Fibroblast of lung (primary cell): Measurements from ENCODE around the gene ISYNA1.

ENCODE experiments used
- CTCF ChIP-seq, 2 donors: IDR thresholded peaks in 1 of 2; conservative IDR thresholded peaks in 1 of 2; 1 replicate in 1 of 2; 2 replicates in 1 of 2; pipeline ENCODE4 v1.5.1; 2011 to 2012; ENCODE audit warnings: low read length in 2 of 2, control low read depth in 1 of 2, inconsistent platforms in 1 of 2, low read depth in 1 of 2, mild to moderate bottlenecking in 1 of 2
- EZH2 ChIP-seq: IDR thresholded peaks from 2 replicates; pipeline ENCODE4 v1.5.1; 2012; ENCODE audit warnings: low read length, control low read depth, mild to moderate bottlenecking; ENCODE audit errors: missing control alignments

DNA sequence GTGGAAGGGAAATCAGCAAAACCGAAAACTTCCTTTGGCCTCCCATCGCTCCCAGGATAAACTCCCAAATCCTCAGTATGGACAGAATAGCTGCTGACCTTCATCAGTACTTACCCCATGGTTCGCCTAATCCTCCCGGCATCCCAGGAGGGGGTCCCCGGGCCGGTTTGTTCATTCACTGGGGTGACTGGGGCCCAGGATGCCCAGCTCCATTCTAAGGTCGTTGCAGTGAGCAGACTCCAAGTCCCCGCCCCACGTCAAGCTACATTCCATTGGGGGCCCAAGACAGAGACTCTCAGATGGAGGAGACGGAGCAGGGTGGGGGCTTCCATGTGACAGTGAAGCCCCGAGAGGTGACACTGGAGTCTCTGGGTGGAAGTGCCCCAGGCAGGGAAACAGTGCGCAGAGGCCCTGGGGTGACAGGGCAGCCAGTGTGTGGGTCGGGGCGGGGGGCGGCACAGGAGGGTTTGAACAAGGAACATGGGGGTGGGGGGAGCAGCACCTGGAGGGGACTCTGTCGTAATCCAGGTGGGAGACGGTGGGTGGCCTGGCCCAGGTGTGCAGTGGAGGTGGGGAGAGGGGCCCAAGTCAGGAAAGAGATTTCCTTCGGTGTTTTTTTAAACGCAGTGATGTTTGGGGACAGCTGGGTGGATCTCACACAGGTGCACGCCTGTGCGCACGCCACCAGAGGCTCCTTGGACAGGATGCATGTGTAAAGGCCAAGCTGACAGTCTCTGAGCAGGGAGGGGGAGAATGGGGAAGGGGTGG is 13.6 kb downstream of the ISYNA1 start:
- TF ChIP-seq CTCF (conservative IDR thresholded peaks at IDR 0.05 in 1 of 2, IDR thresholded peaks at IDR 0.05 in 1 of 2; ENCODE audit: low read depth in 1 of 2, low read length in 2 of 2) (no peak), EZH2 (no peak)
